PFSK-1 (cell line): Measurements from ENCODE around the gene PATE4.

Experiments used
- POLR2AphosphoS5 ChIP-seq: IDR thresholded peaks from 2 replicates; pipeline ENCODE4 v1.6.1; 2012; ENCODE audit warnings: low read depth, mild to moderate bottlenecking, control low read depth, low read length, moderate library complexity
- REST ChIP-seq, 2 experiments: IDR thresholded peaks; 2 replicates each; pipeline versions ENCODE4 v1.6.1 to v1.8.0; 2011 to 2012; ENCODE audit warnings: low read depth in 2 of 2, low read length in 2 of 2, control low read depth in 1 of 2, inconsistent platforms in 1 of 2, mild to moderate bottlenecking in 1 of 2, moderate library complexity in 1 of 2; ENCODE audit not compliant: insufficient read depth in 1 of 2
- SIN3A ChIP-seq: IDR thresholded peaks from 2 replicates; pipeline ENCODE4 v1.6.1; 2012; ENCODE audit warnings: mild to moderate bottlenecking, low read length, moderate library complexity, borderline replicate concordance; ENCODE audit not compliant: insufficient read depth
- TAF1 ChIP-seq: IDR thresholded peaks from 2 replicates; pipeline ENCODE4 v1.6.1; 2012; ENCODE audit warnings: low read length, control low read depth, borderline replicate concordance; ENCODE audit not compliant: insufficient read depth

GRCh38 chr11:125807909-125808308, 25.2 kb upstream of the PATE4 start:
- TF ChIP-seq REST (IDR thresholded peaks at IDR 0.05; ENCODE audit: insufficient read depth in 1 of 2, low read depth in 2 of 2, low read length in 2 of 2) (no peak), TAF1 (no peak), SIN3A (no peak), POLR2AphosphoS5 (no peak)
